ENCODE measurements around the gene OR8K3.

The OR8K3 gene

GRCh38 chr11:56314844-56315243, at the start of gene OR8K3:
TSS of gene OR8K3 (plus strand) at chr11:56315144. CDS start at chr11:56318307, 3,163 bp downstream.
- no peak for TF ChIP-seq CTCF (conservative IDR thresholded peaks at IDR 0.05)
- no peak within 1 kb of the TSS for H3K27ac ChIP-seq

GRCh38 chr11:56271092-56271491, 43.9 kb upstream of the OR8K3 start:
- no peak for TF ChIP-seq CTCF (conservative IDR thresholded peaks at IDR 0.05)
- no peak overlapping the region for H3K27ac ChIP-seq

- TF ChIP-seq CTCF (conservative IDR thresholded peaks at IDR 0.05): no peak
- no peak within 1 kb of the TSS for H3K27ac ChIP-seq
These were observed 41.1 kb upstream of the OR8K3 start, which contains the start of gene OR5T1 for GRCh38 chr11:56273854-56274253. TSS of gene OR5T1 (plus strand) at chr11:56274154. CDS start at chr11:56275639, 1,485 bp downstream.

GRCh38 chr11:56292154-56292553, 22.8 kb upstream of the OR8K3 start, which contains the start of gene OR8H1:
TSS of gene OR8H1 (minus strand) at chr11:56292254. CDS start at chr11:56291062, 1,192 bp downstream.
- no peak within 1 kb of the TSS for H3K27ac ChIP-seq
- no peak for TF ChIP-seq CTCF (conservative IDR thresholded peaks at IDR 0.05)

GRCh38 chr11:56296898-56297297, 18.0 kb upstream of the OR8K3 start:
- H3K27ac ChIP-seq: no peak overlapping the region
- no peak for TF ChIP-seq CTCF (conservative IDR thresholded peaks at IDR 0.05)

- no peak for TF ChIP-seq CTCF (conservative IDR thresholded peaks at IDR 0.05)
- H3K27ac ChIP-seq: no peak overlapping the region
These were observed 7.1 kb upstream of the OR8K3 start for GRCh38 chr11:56307836-56308235.

- TF ChIP-seq CTCF (conservative IDR thresholded peaks at IDR 0.05): no peak
- no peak overlapping the region for H3K27ac ChIP-seq
These were observed 17.0 kb downstream of the OR8K3 start for GRCh38 chr11:56331861-56332491.

Measured in VCaP (cell line).